ENCODE results near the gene MYCBP2. TPM values are rescaled to one million over a fixed set of nuclear protein-coding genes. Genes with fewer than 3 reads are reported as not detected.

Gene MYCBP2
- total RNA-seq, 2 experiments from 2014 or later: 121 to 125 TPM

DNA sequence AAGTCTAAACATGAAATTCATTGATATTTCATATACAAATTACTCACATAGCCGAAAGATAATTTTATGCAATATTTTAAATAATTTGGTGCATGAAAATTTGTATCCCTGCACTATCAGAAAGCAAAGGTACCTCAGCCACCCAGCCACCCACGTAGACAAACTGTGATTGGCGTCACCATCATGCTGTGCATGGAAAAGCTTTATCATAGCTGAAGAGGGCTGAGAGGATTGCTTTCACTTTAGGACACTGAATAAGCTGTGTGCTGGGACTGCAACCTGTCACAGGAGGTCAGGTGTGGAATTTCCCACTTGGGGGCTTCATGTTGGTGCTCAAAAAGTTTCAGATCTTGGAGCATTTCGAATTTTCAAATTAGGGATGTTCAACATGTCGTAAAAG lies 96.3 kb downstream of the MYCBP2 start:
- BruUV-seq (replicated peaks): no TSS peak
- Histone ChIP-seq H3K4me3 (ENCODE audit: low read depth, low read length, poor library complexity, severe bottlenecking) (no peak overlapping the region), H3K9me3 (ENCODE audit: low read length) (no peaks in the 10 kb centered on the region), H3K4me1 (ENCODE audit: insufficient read depth, low read length, poor library complexity, severe bottlenecking) (no peaks in the 10 kb centered on the region), H4K20me1 (ENCODE audit: insufficient read depth, low read length) (no peaks in the 10 kb centered on the region), H3K36me3 (ENCODE audit: insufficient read depth, low read length) (peaks cover 39% of the 10 kb centered on the region), H3K27ac (ENCODE audit: low read depth, low read length, poor library complexity, severe bottlenecking) (no peak overlapping the region), H3K9me2 (ENCODE audit: insufficient read depth, low read length) (no peaks in the 10 kb centered on the region), H2AFZ (ENCODE audit: low read length) (no peak overlapping the region), H3K4me2 (ENCODE audit: low read length) (no peak overlapping the region), H3K79me2 (ENCODE audit: insufficient read depth, low read depth, low read length) (no peaks in the 10 kb centered on the region)
- intact Hi-C loops (cut with micrococcal nuclease; ENCODE audit: unreplicated experiment): no loop called here
- TF ChIP-seq, protein P1, sequence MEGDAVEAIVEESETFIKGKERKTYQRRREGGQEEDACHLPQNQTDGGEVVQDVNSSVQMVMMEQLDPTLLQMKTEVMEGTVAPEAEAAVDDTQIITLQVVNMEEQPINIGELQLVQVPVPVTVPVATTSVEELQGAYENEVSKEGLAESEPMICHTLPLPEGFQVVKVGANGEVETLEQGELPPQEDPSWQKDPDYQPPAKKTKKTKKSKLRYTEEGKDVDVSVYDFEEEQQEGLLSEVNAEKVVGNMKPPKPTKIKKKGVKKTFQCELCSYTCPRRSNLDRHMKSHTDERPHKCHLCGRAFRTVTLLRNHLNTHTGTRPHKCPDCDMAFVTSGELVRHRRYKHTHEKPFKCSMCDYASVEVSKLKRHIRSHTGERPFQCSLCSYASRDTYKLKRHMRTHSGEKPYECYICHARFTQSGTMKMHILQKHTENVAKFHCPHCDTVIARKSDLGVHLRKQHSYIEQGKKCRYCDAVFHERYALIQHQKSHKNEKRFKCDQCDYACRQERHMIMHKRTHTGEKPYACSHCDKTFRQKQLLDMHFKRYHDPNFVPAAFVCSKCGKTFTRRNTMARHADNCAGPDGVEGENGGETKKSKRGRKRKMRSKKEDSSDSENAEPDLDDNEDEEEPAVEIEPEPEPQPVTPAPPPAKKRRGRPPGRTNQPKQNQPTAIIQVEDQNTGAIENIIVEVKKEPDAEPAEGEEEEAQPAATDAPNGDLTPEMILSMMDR (conservative IDR thresholded peaks at IDR 0.05; ENCODE audit: low read length): no peak
- no peak for TF ChIP-seq EZH2phosphoT487 (IDR thresholded peaks at IDR 0.05; ENCODE audit: borderline replicate concordance, low read depth, low read length)
- DNase-seq (ENCODE audit: low spot score): no peak
- ChIA-PET CTCF (ENCODE audit: unreplicated experiment) (no interaction called here), POLR2A (no interaction called here)

DNA sequence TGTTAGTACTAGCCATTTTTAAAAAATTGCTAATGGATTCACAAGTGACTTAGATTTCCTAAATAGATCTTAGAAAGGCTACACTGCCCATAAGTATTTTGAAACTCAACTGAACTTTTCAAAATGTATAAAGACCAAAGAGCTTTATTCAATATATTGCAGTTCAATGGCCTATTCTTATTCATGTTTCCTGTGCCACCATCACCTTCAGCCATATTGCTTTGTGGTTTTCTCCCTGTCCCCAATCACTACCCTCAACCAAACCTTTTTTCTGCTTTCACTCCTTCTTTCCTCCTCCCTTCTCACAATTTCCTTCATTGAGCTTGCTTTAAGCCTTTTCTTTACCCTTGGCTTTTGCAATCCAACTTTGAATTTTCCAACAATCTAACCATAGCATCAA lies 100.9 kb downstream of the MYCBP2 start:
- H3K4me3 ChIP-seq (ENCODE audit: low read depth, low read length, poor library complexity, severe bottlenecking): no peak overlapping the region
- no peaks in the 10 kb centered on the region for H3K79me2 ChIP-seq (ENCODE audit: insufficient read depth, low read depth, low read length)
- H3K9me2 ChIP-seq (ENCODE audit: insufficient read depth, low read length): no peaks in the 10 kb centered on the region
- no peak overlapping the region for H2AFZ ChIP-seq (ENCODE audit: low read length)
- ChIA-PET CTCF (ENCODE audit: unreplicated experiment) (no interaction called here), POLR2A (interaction anchor here (0.5 to 1.5 kb wide), 3 partner anchors 11 to 91 kb away, joined by 3 to 7 read pairs (median 3); no protein-coding TSS in a partner anchor)
- no peaks in the 10 kb centered on the region for H3K9me3 ChIP-seq (ENCODE audit: low read length)
- peaks cover 51% of the 10 kb centered on the region for H3K36me3 ChIP-seq (ENCODE audit: insufficient read depth, low read length)
- no peaks in the 10 kb centered on the region for H3K4me1 ChIP-seq (ENCODE audit: insufficient read depth, low read length, poor library complexity, severe bottlenecking)
- no peak for DNase-seq (ENCODE audit: low spot score)
- H3K27ac ChIP-seq (ENCODE audit: low read depth, low read length, poor library complexity, severe bottlenecking): no peak overlapping the region
- no peak overlapping the region for H3K4me2 ChIP-seq (ENCODE audit: low read length)
- no peak for TF ChIP-seq EZH2phosphoT487 (IDR thresholded peaks at IDR 0.05; ENCODE audit: borderline replicate concordance, low read depth, low read length)
- TF ChIP-seq, protein P1 (conservative IDR thresholded peaks at IDR 0.05; ENCODE audit: low read length): no peak
- intact Hi-C loops (cut with micrococcal nuclease; ENCODE audit: unreplicated experiment): no loop called here
- no TSS peak for BruUV-seq (replicated peaks)
- no peaks in the 10 kb centered on the region for H4K20me1 ChIP-seq (ENCODE audit: insufficient read depth, low read length)

- no peak overlapping the region for H3K27ac ChIP-seq (ENCODE audit: low read depth, low read length, poor library complexity, severe bottlenecking)
- no peak overlapping the region for H2AFZ ChIP-seq (ENCODE audit: low read length)
- POLR2A ChIA-PET: no interaction called here
- no peak for DNase-seq (ENCODE audit: low spot score)
- peaks cover 68% of the 10 kb centered on the region for H3K36me3 ChIP-seq (ENCODE audit: insufficient read depth, low read length)
- no peaks in the 10 kb centered on the region for H4K20me1 ChIP-seq (ENCODE audit: insufficient read depth, low read length)
- no peak for TF ChIP-seq EZH2phosphoT487 (IDR thresholded peaks at IDR 0.05; ENCODE audit: borderline replicate concordance, low read depth, low read length)
- TF ChIP-seq, protein P1 (conservative IDR thresholded peaks at IDR 0.05; ENCODE audit: low read length): no peak
- no peak overlapping the region for H3K4me3 ChIP-seq (ENCODE audit: low read depth, low read length, poor library complexity, severe bottlenecking)
- no peaks in the 10 kb centered on the region for H3K4me1 ChIP-seq (ENCODE audit: insufficient read depth, low read length, poor library complexity, severe bottlenecking)
- H3K79me2 ChIP-seq (ENCODE audit: insufficient read depth, low read depth, low read length): no peaks in the 10 kb centered on the region
- H3K4me2 ChIP-seq (ENCODE audit: low read length): no peak overlapping the region
- no peaks in the 10 kb centered on the region for H3K9me3 ChIP-seq (ENCODE audit: low read length)
- no TSS peak for BruUV-seq (replicated peaks)
- intact Hi-C loops (cut with micrococcal nuclease; ENCODE audit: unreplicated experiment): no loop called here
- no peaks in the 10 kb centered on the region for H3K9me2 ChIP-seq (ENCODE audit: insufficient read depth, low read length)
- CTCF ChIA-PET (ENCODE audit: unreplicated experiment): no interaction called here
Measured at GRCh38 chr13:77222909-77223308, 104.0 kb downstream of the MYCBP2 start.

All from OCI-LY7 (cell line).